Daoy (cell line): ENCODE data around the gene KSR1. TPM values are rescaled to one million over a fixed set of nuclear protein-coding genes. Genes with fewer than 3 reads are reported as not detected.

Source experiments
- DNase-seq: peaks from one replicate; pipeline ENCODE4 v3.0.0-alpha.2; 2015; ENCODE audit warnings: low read depth
- total RNA-seq: library from RNA; depleted of rRNA; stranded (reverse); fragments of >200 nt; shearing (Covaris generic); gene quantifications from 2 replicates; pipeline ENCODE4 v1.2.3, GENCODE V29; 2014

The KSR1 gene
- total RNA-seq, 1 experiment from 2014 or later, result 59.5 TPM

GRCh38 chr17:27569884-27570577 is 113.8 kb downstream of the KSR1 start:
- no peak for DNase-seq

- no peak for DNase-seq
Measured at GRCh38 chr17:27570578-27570914, 114.3 kb downstream of the KSR1 start.

DNA sequence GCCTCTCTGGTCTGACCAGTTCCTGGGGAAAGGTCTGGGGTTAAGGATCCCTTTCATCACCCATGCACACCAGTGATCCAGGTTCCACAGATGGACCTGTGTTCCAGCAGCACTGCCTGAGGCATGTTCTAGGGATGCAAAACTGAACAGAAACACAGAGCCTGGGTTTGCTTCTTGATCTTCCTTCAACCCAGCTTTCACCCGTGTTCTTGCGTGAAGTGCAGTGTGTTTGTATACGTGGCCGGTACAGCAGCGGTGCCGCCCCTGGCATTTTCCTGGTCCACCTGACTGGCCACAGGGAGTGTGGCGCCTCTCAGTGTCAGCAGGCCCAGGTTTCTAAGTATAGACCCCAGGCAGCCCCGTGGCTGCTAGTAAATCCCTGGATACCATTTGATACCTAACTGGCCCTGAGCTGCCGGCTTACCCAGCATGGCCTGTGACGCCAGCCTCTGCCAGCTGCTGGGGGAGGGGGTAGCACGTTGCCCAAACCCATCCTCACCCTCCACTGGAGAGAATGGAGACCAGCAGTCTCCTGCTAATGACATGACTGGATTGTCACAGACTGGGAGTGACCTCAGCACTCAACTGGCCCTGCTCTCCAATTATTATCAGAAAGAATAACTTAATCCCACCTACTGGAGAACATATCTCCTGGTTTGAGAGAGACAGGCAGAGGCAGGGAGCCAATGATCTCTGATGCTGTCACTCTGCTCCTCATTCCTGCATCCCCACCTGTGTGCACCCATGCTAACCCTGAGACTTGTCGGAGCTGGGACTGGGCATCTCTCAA is 115.5 kb downstream of the KSR1 start:
- DNase-seq, result no peak

- peak; percentile 61 for DNase-seq
Measured at GRCh38 chr17:27572665-27573064, 116.4 kb downstream of the KSR1 start.

- DNase-seq, result no peak
Measured at GRCh38 chr17:27573548-27573947, 117.3 kb downstream of the KSR1 start.

- DNase-seq, result peak; percentile 59
Measured at GRCh38 chr17:27573971-27574525, 117.8 kb downstream of the KSR1 start.

DNA sequence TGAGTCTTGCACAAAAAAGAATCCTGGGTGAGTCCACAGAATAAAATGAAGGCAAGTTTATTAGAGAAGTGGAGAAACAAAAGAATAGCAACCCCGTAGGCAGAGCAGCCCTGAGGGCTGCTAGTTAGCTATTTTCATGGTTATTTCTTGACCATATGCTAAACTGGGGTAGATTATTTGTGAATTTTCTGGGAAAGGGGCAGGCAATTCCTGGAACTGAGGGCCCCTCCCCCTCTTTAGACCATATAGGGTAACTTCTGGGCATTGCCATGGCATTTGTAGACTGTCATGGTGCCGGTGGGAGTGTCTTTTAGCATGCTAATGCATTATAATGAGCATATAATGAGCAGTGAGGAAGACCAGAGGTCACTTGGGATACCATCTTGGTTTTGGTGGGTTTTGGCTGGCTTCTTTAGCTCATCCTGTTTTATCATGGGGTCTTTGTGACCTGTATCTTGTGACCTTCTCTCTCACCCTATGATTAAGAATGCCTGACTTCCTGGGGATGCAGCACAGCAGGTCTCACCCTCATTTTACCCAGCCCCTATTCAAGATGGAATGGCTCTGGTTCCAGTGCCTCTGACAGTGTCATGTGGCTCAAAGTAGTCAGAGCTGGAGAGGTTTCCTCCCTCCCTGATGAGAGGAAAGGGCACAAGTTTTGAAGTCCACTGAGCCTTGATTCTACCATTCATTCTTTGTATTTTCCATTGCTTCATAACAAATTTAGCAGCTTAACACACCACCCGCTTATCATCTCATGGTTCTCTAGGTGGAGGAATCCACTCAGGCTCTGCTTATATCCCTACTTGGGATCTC is 119.1 kb downstream of the KSR1 start:
- no peak for DNase-seq

DNA sequence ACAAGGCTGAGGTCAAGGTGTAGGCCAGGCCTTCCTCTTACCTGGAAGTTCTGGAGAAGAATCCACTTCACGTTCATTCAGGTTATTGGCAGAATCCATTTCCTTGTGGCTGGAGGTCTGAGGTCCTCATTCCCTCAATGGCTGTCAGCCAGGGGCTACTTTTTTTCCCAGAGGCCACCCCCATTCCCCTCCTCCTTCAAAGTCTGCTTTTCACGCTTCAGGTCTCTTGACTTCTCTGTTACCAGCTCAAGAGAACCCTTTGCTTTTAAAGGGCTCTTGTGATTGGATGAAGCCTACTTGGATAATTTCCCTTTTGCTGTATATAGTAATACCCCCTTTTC is 119.6 kb downstream of the KSR1 start:
- DNase-seq, result no peak

DNA sequence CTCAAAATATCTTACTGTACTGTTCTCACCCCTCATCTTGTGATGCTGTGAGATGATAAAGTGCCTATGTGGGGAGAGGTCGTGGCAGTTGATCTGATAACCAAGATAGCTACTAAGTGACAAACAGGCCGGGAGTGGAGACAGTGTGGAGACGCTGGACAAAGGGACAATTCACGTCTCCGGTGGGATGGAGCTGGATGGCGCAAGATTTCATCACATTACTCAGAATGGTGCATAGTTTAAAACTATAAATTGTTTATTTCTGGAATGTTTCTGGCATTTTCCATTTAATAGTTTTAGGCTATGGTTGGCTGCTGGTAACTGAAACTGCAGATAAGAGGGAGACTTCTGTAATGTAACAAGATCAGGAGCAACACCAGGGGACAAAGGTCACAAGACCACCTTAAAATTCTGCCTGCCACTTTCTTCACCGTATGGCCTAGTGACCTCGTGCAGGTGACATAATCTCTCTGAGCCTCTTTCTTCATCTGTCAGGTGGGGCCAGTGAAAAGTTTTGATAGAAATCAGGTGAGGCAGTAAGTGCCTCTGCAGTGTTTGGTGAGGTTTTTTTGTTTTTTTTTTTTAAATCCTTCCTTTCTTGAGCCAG is 120.3 kb downstream of the KSR1 start:
- no peak for DNase-seq

GRCh38 chr17:27577121-27577761 is 121.0 kb downstream of the KSR1 start:
- peak; percentile 57 for DNase-seq

- DNase-seq, result peak; percentile 48
Measured at GRCh38 chr17:27577884-27578717, 121.9 kb downstream of the KSR1 start.

DNA sequence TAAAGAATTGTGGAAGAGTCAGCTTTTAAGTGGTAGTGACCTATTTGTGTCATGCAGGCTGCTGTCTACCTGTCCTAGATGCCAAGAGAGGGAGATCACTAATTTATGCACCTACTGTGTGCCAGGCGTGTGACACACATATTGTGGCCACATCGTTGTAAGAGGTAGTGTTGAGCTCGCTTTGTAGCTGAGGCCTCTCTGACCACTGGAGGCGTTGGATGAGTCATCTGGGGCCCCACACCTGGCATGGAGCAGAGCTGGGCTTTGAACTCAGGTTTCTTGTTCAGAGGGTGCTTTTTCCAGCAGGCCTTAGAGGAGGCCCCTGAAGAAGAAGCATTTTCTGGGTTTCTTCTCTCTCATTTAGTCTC is 122.5 kb downstream of the KSR1 start:
- DNase-seq, result peak; percentile 78

GRCh38 chr17:27579304-27579703 is 123.1 kb downstream of the KSR1 start:
- no peak for DNase-seq

DNA sequence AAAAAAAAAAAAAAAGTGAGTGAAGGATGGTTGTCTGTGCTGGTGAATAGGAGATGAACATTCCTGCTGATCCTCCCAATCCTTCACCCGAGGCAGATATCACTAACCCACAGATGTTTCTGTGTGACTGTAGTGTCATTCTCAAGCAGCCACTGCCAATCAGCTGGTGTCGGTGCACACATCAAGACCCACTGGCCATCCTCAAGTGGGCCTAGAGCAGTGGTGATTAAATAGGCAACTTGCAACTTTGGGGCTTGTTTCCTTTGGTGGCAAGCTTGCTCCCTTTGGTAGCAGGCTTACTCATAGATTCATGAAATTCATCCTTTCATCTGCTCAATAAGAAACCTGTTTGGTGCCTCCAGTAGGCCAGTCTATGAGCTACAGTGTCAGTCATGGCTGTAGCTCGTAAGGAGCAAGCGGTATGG is 123.7 kb downstream of the KSR1 start:
- no peak for DNase-seq

GRCh38 chr17:27581016-27581415 is 124.8 kb downstream of the KSR1 start:
- no peak for DNase-seq

DNA sequence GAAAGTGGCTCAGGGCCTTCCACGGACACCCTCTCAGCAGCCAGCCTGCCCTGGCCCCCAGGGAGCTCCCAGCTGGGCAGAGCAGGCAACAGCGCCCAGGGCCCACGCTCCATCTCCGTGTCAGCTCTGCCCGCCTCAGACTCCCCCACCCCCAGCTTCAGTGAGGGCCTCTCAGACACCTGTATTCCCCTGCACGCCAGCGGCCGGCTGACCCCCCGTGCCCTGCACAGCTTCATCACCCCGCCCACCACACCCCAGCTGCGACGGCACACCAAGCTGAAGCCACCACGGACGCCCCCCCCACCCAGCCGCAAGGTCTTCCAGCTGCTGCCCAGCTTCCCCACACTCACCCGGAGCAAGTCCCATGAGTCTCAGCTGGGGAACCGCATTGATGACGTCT is 126.4 kb downstream of the KSR1 start:
- no peak for DNase-seq

DNA sequence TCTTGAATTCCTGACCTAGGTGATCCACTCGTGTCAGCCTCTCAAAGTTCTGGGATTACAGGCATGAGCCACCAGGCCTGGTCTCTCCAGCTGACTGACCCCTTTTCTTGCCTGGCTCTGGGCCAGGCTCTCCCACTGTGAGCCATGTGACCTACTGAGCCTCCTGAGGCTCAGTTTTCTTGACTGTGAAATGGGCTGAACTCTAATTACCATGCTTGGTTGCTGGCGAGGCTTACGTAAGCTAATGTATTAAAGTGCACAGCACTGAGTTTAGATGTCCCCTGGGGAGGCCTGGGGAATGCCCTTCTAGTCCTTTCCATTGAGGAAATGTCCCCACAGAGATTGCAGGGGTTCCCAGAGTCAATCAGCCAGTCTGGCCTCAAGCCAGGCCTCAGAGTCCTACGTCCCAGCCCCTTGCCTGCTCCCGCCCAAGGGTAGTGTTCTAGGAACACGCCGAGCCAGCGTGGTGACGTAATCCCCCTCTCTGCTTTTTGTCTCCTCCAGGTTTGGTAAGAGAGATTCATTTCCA is 129.0 kb downstream of the KSR1 start:
- no peak for DNase-seq

DNA sequence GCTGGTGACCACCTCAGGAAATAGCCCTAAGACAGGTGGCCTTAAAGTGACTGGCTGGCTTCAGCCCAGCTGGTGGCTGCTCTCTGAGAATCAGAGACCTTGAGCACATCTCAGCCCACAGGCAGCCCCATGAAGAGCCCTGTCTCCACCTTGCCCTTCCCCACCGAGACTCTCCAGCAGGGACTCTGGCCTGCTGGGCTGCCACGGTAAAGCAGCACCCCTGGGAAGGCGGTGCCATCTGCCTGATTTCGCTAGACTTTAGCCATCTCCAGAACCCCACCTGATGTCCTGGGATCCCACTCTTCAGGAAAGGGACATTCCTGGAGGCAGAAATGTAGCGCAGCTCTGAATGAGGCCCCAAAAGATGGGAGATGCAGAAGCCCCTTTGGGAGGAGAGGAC is 129.5 kb downstream of the KSR1 start:
- no peak for DNase-seq

GRCh38 chr17:27586203-27586721 is 130.0 kb downstream of the KSR1 start:
- peak; percentile 58 for DNase-seq

DNA sequence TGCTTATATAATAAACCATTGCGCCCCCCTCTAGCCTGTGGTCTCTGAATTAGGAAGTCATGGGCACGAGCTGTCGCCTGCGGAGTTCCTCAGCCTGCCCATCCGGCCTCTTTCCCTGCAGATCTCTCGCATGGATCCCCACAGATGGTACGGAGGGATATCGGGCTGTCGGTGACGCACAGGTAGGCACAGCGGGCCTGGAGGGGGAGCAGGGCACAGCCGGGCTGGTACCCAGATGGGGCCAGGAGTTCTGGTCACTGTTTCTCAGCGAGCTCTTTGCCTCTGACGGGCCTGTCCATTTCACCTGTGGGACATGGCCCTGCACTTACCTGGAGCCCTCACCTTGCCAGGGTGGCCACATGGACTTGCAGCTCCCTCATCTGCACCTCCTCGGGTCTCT is 132.1 kb downstream of the KSR1 start:
- no peak for DNase-seq
